ENCODE results near the gene XRN2.

DNA sequence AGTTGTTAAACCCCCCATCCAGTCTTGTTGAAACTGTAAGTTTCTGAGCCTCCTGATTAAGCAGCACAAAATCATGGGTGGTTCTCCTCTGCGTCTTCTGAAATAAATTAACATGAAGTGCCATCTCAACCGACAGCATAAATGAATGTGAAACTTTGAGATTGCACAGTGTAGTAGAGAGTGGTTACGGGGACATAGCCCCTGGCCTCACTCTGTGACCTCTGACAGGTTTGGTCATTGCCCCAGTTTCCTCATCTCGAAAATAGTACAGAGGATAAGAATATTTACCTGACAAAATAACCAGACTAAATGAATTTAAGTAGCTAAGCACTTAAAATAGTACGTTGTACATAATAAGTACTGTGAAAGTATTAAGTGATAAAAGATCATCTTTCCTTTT is 75.1 kb downstream of the XRN2 start:
- TF ChIP-seq POLR2A (IDR thresholded peaks at IDR 0.05; ENCODE audit: extremely low read depth, insufficient read length) (no peak), MYC (IDR thresholded peaks at IDR 0.05; ENCODE audit: low read depth, low read length) (no peak)
- TF ChIP-seq, protein P1, sequence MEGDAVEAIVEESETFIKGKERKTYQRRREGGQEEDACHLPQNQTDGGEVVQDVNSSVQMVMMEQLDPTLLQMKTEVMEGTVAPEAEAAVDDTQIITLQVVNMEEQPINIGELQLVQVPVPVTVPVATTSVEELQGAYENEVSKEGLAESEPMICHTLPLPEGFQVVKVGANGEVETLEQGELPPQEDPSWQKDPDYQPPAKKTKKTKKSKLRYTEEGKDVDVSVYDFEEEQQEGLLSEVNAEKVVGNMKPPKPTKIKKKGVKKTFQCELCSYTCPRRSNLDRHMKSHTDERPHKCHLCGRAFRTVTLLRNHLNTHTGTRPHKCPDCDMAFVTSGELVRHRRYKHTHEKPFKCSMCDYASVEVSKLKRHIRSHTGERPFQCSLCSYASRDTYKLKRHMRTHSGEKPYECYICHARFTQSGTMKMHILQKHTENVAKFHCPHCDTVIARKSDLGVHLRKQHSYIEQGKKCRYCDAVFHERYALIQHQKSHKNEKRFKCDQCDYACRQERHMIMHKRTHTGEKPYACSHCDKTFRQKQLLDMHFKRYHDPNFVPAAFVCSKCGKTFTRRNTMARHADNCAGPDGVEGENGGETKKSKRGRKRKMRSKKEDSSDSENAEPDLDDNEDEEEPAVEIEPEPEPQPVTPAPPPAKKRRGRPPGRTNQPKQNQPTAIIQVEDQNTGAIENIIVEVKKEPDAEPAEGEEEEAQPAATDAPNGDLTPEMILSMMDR (IDR thresholded peaks at IDR 0.05; ENCODE audit: low read depth, low read length) = no peak
- TF ChIP-seq, protein P2, sequence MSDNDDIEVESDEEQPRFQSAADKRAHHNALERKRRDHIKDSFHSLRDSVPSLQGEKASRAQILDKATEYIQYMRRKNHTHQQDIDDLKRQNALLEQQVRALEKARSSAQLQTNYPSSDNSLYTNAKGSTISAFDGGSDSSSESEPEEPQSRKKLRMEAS (IDR thresholded peaks at IDR 0.05; ENCODE audit: low read depth, low read length) = no peak

Data from NB4 (cell line).